ENCODE measurements around the gene CLCNKA.

The CLCNKA gene

GRCh38 chr1:15981679-15982078 lies 40.2 kb upstream of the CLCNKA start:
- no peak for DNase-seq (ENCODE audit: extremely low read depth, low read depth)
- no peak for TF ChIP-seq CTCF (IDR thresholded peaks at IDR 0.05; ENCODE audit: low read depth, low read length)

GRCh38 chr1:15983275-15983674 lies 38.6 kb upstream of the CLCNKA start:
- TF ChIP-seq CTCF (IDR thresholded peaks at IDR 0.05; ENCODE audit: low read depth, low read length) = no peak

GRCh38 chr1:15985611-15986297 lies 36.1 kb upstream of the CLCNKA start:
- TF ChIP-seq CTCF (IDR thresholded peaks at IDR 0.05; ENCODE audit: low read depth, low read length) = no peak

More at GRCh38 chr1:15983275-15983674, 38.6 kb upstream of the CLCNKA start:
- no peak for DNase-seq (ENCODE audit: extremely low read depth, low read depth)

GRCh38 chr1:15988856-15989736 lies 32.7 kb upstream of the CLCNKA start:
- no peak for DNase-seq (ENCODE audit: extremely low read depth, low read depth)
- no peak for TF ChIP-seq CTCF (IDR thresholded peaks at IDR 0.05; ENCODE audit: low read depth, low read length)

More at GRCh38 chr1:15985611-15986297, 36.1 kb upstream of the CLCNKA start:
- DNase-seq (ENCODE audit: extremely low read depth, low read depth) = no peak

- no peak for TF ChIP-seq CTCF (IDR thresholded peaks at IDR 0.05; ENCODE audit: low read depth, low read length)
- no peak for DNase-seq (ENCODE audit: extremely low read depth, low read depth)
These were observed 32.1 kb upstream of the CLCNKA start for GRCh38 chr1:15989776-15990175.

GRCh38 chr1:15991427-15992186 lies 30.2 kb upstream of the CLCNKA start:
- no peak for TF ChIP-seq CTCF (IDR thresholded peaks at IDR 0.05; ENCODE audit: low read depth, low read length)
- no peak for DNase-seq (ENCODE audit: extremely low read depth, low read depth)
